ENCODE data around the gene CHTF8. TPM values are rescaled to one million over a fixed set of nuclear protein-coding genes. Genes with fewer than 3 reads are reported as not detected.

CHTF8 gene
- total and polyA plus RNA-seq, 2 experiments from 2014 or later = 56.7 to 69.9 TPM

DNA sequence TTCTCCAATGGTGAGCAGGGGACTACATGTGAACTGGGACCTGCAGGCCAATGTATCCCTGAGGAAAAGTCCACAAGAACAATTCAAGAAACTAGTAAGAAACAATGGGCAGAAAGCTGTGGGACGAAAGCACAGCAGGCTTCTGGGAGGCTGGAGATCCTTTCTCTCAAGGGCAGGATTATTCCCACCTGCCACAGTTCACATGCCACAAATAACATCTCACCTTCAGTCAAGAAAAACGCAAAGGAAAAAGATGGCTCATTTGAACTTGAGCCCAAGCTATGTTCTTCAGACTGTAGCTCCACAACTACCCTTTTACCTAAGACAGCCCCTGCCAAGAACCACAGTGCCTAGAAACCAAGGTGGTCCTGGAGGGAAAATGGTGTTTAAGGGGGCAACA lies 13.9 kb downstream of the CHTF8 start:
- in situ Hi-C loops (cut with MboI) = loop anchor here (10.0 to 25.0 kb wide), 2 partner anchors 406 to 594 kb away; no protein-coding TSS in a partner anchor
- Histone ChIP-seq H3K27me3 (replicated peaks; ENCODE audit: insufficient read depth) (no peaks in the 10 kb centered on the region), H3K9me2 (ENCODE audit: insufficient read depth) (no peaks in the 10 kb centered on the region), H3K4me3 (no peak overlapping the region), H3K79me2 (ENCODE audit: insufficient read depth) (peaks cover 29% of the 10 kb centered on the region), H3K36me3 (ENCODE audit: low read depth) (no peaks in the 10 kb centered on the region; the same call in 1 of the 2 replicates), H4K20me1 (ENCODE audit: insufficient read depth) (peaks cover 4% of the 10 kb centered on the region; the same call in 1 of the 2 replicates), H2AFZ (no peak overlapping the region), H3K27ac (no peak overlapping the region), H3F3A (ENCODE audit: insufficient read depth) (no peaks in the 10 kb centered on the region), H3K9me3 (ENCODE audit: low read depth) (no peaks in the 10 kb centered on the region), H3K4me1 (ENCODE audit: insufficient read depth) (no peaks in the 10 kb centered on the region), H3K9ac (no peak overlapping the region), H3K4me2 (ENCODE audit: unreplicated experiment) (no peak overlapping the region)
- WGBS, 2 experiments (ENCODE audit: low coverage in 1 of 2, low lambda C conversion rate in 2 of 2, missing lambda C conversion rate in 2 of 2) = 98 to 100% methylated on average over 2 of the region's 2 CpGs
- no peak for DNase-seq
- TF ChIP-seq EZH2phosphoT487 (IDR thresholded peaks at IDR 0.05; ENCODE audit: insufficient read depth, low read depth) = no peak
- TF ChIP-seq EZH2 (IDR thresholded peaks at IDR 0.05; ENCODE audit: insufficient read depth, poor library complexity, severe bottlenecking) = no peak

GRCh38 chr16:69116906-69117305 lies 15.5 kb downstream of the CHTF8 start:
- Histone ChIP-seq H4K20me1 (ENCODE audit: insufficient read depth) (no peaks in the 10 kb centered on the region), H3K4me1 (ENCODE audit: insufficient read depth) (no peaks in the 10 kb centered on the region), H3K79me2 (ENCODE audit: insufficient read depth) (peaks cover 13% of the 10 kb centered on the region; the same call in 1 of the 2 replicates), H3F3A (ENCODE audit: insufficient read depth) (no peaks in the 10 kb centered on the region), H3K36me3 (ENCODE audit: low read depth) (no peaks in the 10 kb centered on the region; the same call in 1 of the 2 replicates), H2AFZ (no peak overlapping the region), H3K27me3 (replicated peaks; ENCODE audit: insufficient read depth) (no peaks in the 10 kb centered on the region), H3K9me3 (ENCODE audit: low read depth) (no peaks in the 10 kb centered on the region), H3K9ac (no peak overlapping the region), H3K4me3 (no peak overlapping the region), H3K9me2 (ENCODE audit: insufficient read depth) (no peaks in the 10 kb centered on the region), H3K27ac (no peak overlapping the region), H3K4me2 (ENCODE audit: unreplicated experiment) (no peak overlapping the region)
- DNase-seq = no peak
- WGBS, 2 experiments (ENCODE audit: low coverage in 1 of 2, low lambda C conversion rate in 2 of 2, missing lambda C conversion rate in 2 of 2) = 62 to 66% methylated on average over 6 of the region's 6 CpGs
- in situ Hi-C loops (cut with MboI) = loop anchor here (10.0 to 25.0 kb wide), 2 partner anchors 405 to 592 kb away; no protein-coding TSS in a partner anchor
- TF ChIP-seq EZH2 (IDR thresholded peaks at IDR 0.05; ENCODE audit: insufficient read depth, poor library complexity, severe bottlenecking) (no peak), EZH2phosphoT487 (IDR thresholded peaks at IDR 0.05; ENCODE audit: insufficient read depth, low read depth) (no peak)

DNA sequence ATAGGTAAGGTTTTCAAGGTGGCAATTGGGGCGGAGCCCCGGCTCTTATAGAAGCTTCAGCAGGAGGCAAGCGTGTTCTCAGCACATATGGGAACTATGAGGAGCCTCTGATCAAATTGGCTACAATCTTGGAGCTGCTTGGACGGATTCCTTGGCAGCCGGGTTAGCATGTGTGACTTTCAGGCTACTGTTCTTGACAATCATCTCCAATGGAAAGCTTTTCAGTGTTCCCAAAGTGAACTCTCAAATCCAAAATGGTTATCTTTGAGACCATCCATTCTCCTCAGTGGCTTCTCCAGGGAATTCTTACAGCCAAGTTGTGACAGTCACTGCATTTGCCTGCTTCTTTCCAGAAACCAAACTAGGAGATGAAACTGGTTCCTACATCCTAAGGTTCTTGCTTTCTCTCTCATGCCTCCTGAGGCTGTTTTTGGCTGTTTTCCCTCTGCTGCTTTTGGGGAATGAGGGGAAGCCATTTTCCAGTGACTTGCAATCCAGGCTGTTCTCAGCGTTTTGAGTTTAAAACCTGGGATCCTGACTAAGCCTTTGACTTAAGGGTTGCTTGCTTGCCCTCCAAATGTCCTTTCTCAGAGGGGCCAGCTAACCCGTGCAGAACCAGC lies 16.0 kb downstream of the CHTF8 start:
- H2AFZ ChIP-seq = no peak overlapping the region
- no peaks in the 10 kb centered on the region for H3K9me2 ChIP-seq (ENCODE audit: insufficient read depth)
- DNase-seq = no peak
- H3K4me3 ChIP-seq = no peak overlapping the region
- 47 to 48% methylated on average over 7 of the region's 7 CpGs for WGBS, 2 experiments (ENCODE audit: low coverage in 1 of 2, low lambda C conversion rate in 2 of 2, missing lambda C conversion rate in 2 of 2)
- no peak overlapping the region for H3K27ac ChIP-seq
- H3K9me3 ChIP-seq (ENCODE audit: low read depth) = no peaks in the 10 kb centered on the region
- H3K9ac ChIP-seq = no peak overlapping the region
- 0 out of 2 replicates have a peak, but pooled peaks cover 8% of the 10 kb centered on the region for H3K79me2 ChIP-seq (ENCODE audit: insufficient read depth)
- no peak overlapping the region for H3K4me2 ChIP-seq (ENCODE audit: unreplicated experiment)
- no peaks in the 10 kb centered on the region for H3K27me3 ChIP-seq (replicated peaks; ENCODE audit: insufficient read depth)
- H3K4me1 ChIP-seq (ENCODE audit: insufficient read depth) = no peaks in the 10 kb centered on the region
- no peaks in the 10 kb centered on the region for H3F3A ChIP-seq (ENCODE audit: insufficient read depth)
- H3K36me3 ChIP-seq (ENCODE audit: low read depth) = no peaks in the 10 kb centered on the region; the same call in 1 of the 2 replicates
- no peak for TF ChIP-seq EZH2phosphoT487 (IDR thresholded peaks at IDR 0.05; ENCODE audit: insufficient read depth, low read depth)
- TF ChIP-seq EZH2 (IDR thresholded peaks at IDR 0.05; ENCODE audit: insufficient read depth, poor library complexity, severe bottlenecking) = no peak
- no peaks in the 10 kb centered on the region for H4K20me1 ChIP-seq (ENCODE audit: insufficient read depth)
- in situ Hi-C loops (cut with MboI) = loop anchor here (10.0 to 25.0 kb wide), 2 partner anchors 404 to 592 kb away; no protein-coding TSS in a partner anchor

DNA sequence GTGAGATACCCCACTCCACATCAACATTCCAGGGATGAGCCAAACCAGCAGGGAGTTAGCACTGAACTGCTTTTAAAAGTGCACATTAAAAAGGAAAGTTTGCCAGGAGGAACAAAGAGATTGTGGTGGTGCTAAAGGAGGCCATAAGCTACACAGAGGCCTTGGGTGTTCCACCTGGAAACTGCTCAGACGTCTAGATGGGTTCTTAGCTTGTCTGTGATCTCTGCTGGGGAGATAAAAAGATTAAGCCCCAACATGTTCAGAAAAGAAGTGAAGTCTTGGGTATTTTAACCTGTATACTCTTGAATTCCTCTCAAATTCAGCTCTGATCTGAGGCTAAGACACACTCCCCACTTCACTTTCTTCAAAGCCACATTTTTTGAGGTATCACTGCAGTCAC lies 16.6 kb downstream of the CHTF8 start:
- Histone ChIP-seq H3K79me2 (ENCODE audit: insufficient read depth) (0 out of 2 replicates have a peak, but pooled peaks cover 2% of the 10 kb centered on the region), H3K36me3 (ENCODE audit: low read depth) (no peaks in the 10 kb centered on the region; the same call in 1 of the 2 replicates), H3K27ac (no peak overlapping the region), H3K9me2 (ENCODE audit: insufficient read depth) (no peaks in the 10 kb centered on the region), H3K9me3 (ENCODE audit: low read depth) (no peaks in the 10 kb centered on the region), H3K4me3 (no peak overlapping the region), H3K4me1 (ENCODE audit: insufficient read depth) (no peaks in the 10 kb centered on the region), H3F3A (ENCODE audit: insufficient read depth) (no peaks in the 10 kb centered on the region), H2AFZ (no peak overlapping the region), H3K4me2 (ENCODE audit: unreplicated experiment) (no peak overlapping the region), H3K27me3 (replicated peaks; ENCODE audit: insufficient read depth) (no peaks in the 10 kb centered on the region), H4K20me1 (ENCODE audit: insufficient read depth) (no peaks in the 10 kb centered on the region), H3K9ac (no peak overlapping the region)
- no peak for DNase-seq
- WGBS, 2 experiments (ENCODE audit: low coverage in 1 of 2, low lambda C conversion rate in 2 of 2, missing lambda C conversion rate in 2 of 2) = 63% methylated on average over 1 of the region's 1 CpG
- in situ Hi-C loops (cut with MboI) = loop anchor here (10.0 to 25.0 kb wide), 2 partner anchors 404 to 591 kb away; no protein-coding TSS in a partner anchor
- TF ChIP-seq EZH2 (IDR thresholded peaks at IDR 0.05; ENCODE audit: insufficient read depth, poor library complexity, severe bottlenecking) = no peak
- no peak for TF ChIP-seq EZH2phosphoT487 (IDR thresholded peaks at IDR 0.05; ENCODE audit: insufficient read depth, low read depth)
